Measurements from ENCODE around the gene SESN1. TPM values are rescaled to one million over a fixed set of nuclear protein-coding genes. Genes with fewer than 3 reads are reported as not detected.
"Not testable (repeated sequence)": the region's sequence is repeated elsewhere in the genome, so short reads cannot be mapped to it uniquely, and the experiment has no call there.

Gene SESN1
- total RNA-seq, 2 experiments from 2014 or later: 18.3 to 20.9 TPM

- H3K4me3 Mint-ChIP-seq: no peak overlapping the region
- H3K36me3 Mint-ChIP-seq: peaks cover 3% of the 10 kb centered on the region
- ATAC-seq: no peak
- CTCF ChIA-PET: interaction anchor here (1.1 kb wide), 1 partner anchor 16 kb away, joined by 5 read pairs; no protein-coding TSS in a partner anchor
- H3K27ac Mint-ChIP-seq: no peak overlapping the region
- no peaks in the 10 kb centered on the region for H3K27me3 Mint-ChIP-seq
- H3K4me1 Mint-ChIP-seq: peaks cover 30% of the 10 kb centered on the region
- DNase-seq: no peak
- H3K9me3 Mint-ChIP-seq (ENCODE audit: low read depth): no peaks in the 10 kb centered on the region
Measured at GRCh38 chr6:109088995-109089394, 5.7 kb downstream of the SESN1 start.

- H3K27ac Mint-ChIP-seq: no peak overlapping the region
- H3K36me3 Mint-ChIP-seq: peaks cover 3% of the 10 kb centered on the region
- peaks cover 25% of the 10 kb centered on the region for H3K4me1 Mint-ChIP-seq
- no peaks in the 10 kb centered on the region for H3K27me3 Mint-ChIP-seq
- H3K4me3 Mint-ChIP-seq: no peak overlapping the region
- no peaks in the 10 kb centered on the region for H3K9me3 Mint-ChIP-seq (ENCODE audit: low read depth)
- DNase-seq (no peak), ATAC-seq (no peak)
- CTCF ChIA-PET: interaction anchor here (0.6 kb wide), 1 partner anchor 1459 kb away, joined by 3 read pairs; no protein-coding TSS in a partner anchor
Measured at GRCh38 chr6:109087661-109088264, 6.9 kb downstream of the SESN1 start.

DNA sequence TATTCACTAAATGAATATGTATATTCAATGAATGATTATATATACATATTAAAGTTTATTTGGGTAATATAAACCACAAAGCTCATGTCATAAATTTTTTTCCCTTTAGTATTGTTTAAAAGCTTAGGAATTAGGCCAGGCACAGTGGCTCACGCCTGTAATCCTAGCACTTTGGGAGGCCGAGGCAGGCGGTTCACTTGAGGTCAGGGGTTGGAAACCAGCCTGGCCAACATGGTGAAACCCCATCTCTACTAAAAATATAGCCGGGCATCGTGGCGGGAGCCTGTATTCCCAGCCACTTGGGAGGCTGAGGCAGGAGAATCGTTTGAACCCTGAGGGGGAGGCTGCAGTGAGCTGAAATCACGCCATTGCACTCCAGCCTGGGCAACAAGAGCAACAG is 10.5 kb downstream of the SESN1 start:
- H3K4me3 Mint-ChIP-seq; H3K27ac Mint-ChIP-seq; ATAC-seq; DNase-seq; H3K9me3 Mint-ChIP-seq (ENCODE audit: low read depth); H3K27me3 Mint-ChIP-seq; H3K4me1 Mint-ChIP-seq; H3K36me3 Mint-ChIP-seq: not testable (repeated sequence)
- CTCF ChIA-PET: interaction anchor here (0.7 to 0.8 kb wide), 2 partner anchors 11 to 169 kb away, joined by 3 read pairs; no protein-coding TSS in a partner anchor

DNA sequence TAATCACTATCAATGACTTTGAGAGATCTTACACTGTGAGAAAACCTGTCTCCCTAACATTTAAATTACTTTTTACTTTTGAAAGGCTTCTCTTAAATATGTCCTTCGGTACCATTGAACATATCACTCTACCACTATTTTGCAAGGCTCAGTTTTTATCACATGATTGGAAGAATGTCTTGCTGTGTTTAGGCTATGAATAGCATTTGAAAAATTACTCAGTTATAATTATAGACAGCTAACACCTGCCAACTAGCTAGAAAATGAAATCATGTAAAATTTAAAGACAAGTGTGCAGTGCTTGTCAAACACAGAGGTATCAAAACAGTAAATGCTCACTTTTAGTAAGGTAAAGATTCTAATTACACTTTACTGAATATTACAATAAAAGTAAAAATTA is 11.0 kb downstream of the SESN1 start:
- Mint-ChIP-seq H3K27ac (no peak overlapping the region), H3K36me3 (peaks cover 3% of the 10 kb centered on the region), H3K4me1 (peaks cover 5% of the 10 kb centered on the region), H3K27me3 (no peaks in the 10 kb centered on the region), H3K9me3 (ENCODE audit: low read depth) (no peaks in the 10 kb centered on the region), H3K4me3 (no peak overlapping the region)
- no peak for DNase-seq
- no peak for ATAC-seq
- CTCF ChIA-PET: no interaction called here

DNA sequence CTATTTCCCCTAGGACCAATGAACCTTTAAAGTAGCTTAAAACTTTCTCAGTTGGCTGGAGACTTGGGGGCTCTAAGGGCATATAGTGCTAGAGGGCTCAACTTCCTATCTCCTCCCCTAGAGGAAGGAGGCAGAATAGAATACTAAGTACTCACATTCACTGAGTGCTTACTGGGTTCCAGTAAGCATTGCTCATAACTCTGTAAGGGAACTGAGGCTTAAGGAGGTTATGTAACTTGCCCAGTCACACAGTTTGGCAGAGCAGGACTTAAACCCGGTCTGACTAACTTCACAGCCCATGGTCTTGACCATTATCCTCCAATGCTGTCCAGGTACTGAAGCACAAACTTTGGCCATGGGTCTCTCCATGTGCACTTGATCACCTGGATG is 12.5 kb downstream of the SESN1 start:
- DNase-seq (no peak), ATAC-seq (no peak)
- CTCF ChIA-PET: interaction anchor here (0.9 to 1.4 kb wide), 4 partner anchors 9 to 47 kb away, joined by 3 to 6 read pairs (median 4); no protein-coding TSS in a partner anchor
- Mint-ChIP-seq H3K27ac (no peak overlapping the region), H3K36me3 (peaks cover under 1% of the 10 kb centered on the region), H3K4me3 (no peak overlapping the region), H3K9me3 (ENCODE audit: low read depth) (no peaks in the 10 kb centered on the region), H3K4me1 (peaks cover under 1% of the 10 kb centered on the region), H3K27me3 (no peaks in the 10 kb centered on the region)

DNA sequence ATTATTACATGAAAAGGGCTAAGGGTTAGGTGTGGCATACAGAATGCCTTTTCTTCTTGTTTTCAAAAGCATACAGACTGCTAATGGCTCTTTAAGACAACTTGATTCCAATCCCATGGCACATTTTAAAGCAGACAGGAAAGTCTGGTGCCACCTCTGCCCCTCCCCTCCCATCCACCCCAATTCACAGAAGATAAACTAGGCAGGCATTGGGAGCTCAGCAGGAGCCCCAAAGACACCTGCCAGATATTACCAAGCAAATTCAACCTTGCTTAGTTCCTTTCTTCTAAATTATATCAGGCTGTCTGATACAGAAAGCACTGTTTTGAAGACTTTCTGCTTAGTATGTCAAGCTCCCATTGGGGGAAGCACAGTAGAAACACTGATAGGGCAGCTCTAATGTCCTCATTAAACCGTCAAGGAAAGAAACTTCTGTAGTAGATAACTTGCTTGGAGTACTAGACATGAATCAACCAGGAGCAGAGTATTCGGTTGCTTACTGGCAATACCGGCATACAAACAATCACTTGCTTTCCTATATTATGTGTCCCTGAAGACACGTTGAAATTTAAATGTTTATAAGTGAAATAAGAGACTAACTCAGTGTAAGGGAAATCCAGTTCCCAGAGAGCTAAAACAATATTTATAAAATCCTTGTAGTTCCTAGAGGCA is 13.0 kb downstream of the SESN1 start:
- H3K9me3 Mint-ChIP-seq (ENCODE audit: low read depth): no peaks in the 10 kb centered on the region
- no peak overlapping the region for H3K27ac Mint-ChIP-seq
- H3K4me3 Mint-ChIP-seq: no peak overlapping the region
- peaks cover 1% of the 10 kb centered on the region for H3K4me1 Mint-ChIP-seq
- ATAC-seq (no peak), DNase-seq (no peak)
- no peaks in the 10 kb centered on the region for H3K36me3 Mint-ChIP-seq
- no peaks in the 10 kb centered on the region for H3K27me3 Mint-ChIP-seq
- CTCF ChIA-PET: interaction anchor here (0.9 to 1.4 kb wide), 4 partner anchors 8 to 48 kb away, joined by 3 to 6 read pairs (median 4); no protein-coding TSS in a partner anchor

DNA sequence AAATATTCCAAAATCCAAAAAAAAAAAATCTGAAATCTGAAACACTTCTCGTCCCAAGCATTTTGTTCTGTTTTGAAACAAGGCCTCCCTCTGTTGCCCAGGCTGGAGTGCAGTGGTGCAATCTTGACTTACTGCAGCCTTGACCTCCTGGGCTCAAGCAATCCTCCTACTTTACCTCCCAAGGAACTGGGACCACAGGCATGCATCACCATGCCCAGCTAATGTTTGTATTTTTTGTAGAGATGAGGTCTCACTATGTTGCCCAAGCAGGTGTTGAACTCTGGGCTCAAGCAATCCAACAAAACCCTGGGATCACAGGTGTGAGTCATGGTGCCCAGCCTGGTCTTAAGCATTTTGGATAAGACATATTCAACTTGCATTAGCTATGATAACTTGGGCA is 13.6 kb downstream of the SESN1 start:
- CTCF ChIA-PET: interaction anchor here (0.9 to 1.4 kb wide), 4 partner anchors 8 to 48 kb away, joined by 3 to 6 read pairs (median 4); no protein-coding TSS in a partner anchor
- Mint-ChIP-seq H3K27me3 (no peaks in the 10 kb centered on the region), H3K4me3 (no peak overlapping the region), H3K27ac (no peak overlapping the region), H3K4me1 (peaks cover 6% of the 10 kb centered on the region), H3K36me3 (no peaks in the 10 kb centered on the region), H3K9me3 (ENCODE audit: low read depth) (no peaks in the 10 kb centered on the region)
- DNase-seq: no peak
- no peak for ATAC-seq

- Mint-ChIP-seq H3K9me3 (ENCODE audit: low read depth) (no peaks in the 10 kb centered on the region), H3K4me3 (no peak overlapping the region), H3K27me3 (no peaks in the 10 kb centered on the region), H3K36me3 (no peaks in the 10 kb centered on the region), H3K27ac (no peak overlapping the region), H3K4me1 (peaks cover 6% of the 10 kb centered on the region)
- DNase-seq (no peak), ATAC-seq (no peak)
- CTCF ChIA-PET: interaction anchor here (3.6 kb wide), 1 partner anchor 538 kb away, joined by 11 read pairs; no protein-coding TSS in a partner anchor
Measured at GRCh38 chr6:109079981-109080380, 14.7 kb downstream of the SESN1 start.

DNA sequence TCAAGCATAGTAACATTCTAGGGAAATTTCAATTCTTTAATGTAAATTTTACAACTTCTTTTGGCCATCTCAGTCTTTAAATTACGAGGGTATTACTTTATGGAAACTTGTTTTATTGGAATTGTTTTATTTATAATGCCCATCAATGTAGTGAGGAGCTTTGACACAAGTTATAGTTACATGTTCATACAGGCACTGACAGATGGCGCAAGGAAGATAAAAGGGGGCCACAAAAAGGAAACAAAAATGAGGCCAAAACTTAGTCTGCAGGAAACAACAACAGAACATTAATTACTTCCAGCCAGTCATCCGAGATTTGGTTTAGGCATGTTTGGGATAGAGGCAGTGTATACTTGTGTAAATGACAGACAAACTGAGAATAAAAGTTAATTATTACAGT is 18.3 kb downstream of the SESN1 start:
- no peak overlapping the region for H3K4me3 Mint-ChIP-seq
- no peaks in the 10 kb centered on the region for H3K27me3 Mint-ChIP-seq
- H3K36me3 Mint-ChIP-seq: no peaks in the 10 kb centered on the region
- H3K4me1 Mint-ChIP-seq: peaks cover 22% of the 10 kb centered on the region
- no peaks in the 10 kb centered on the region for H3K9me3 Mint-ChIP-seq (ENCODE audit: low read depth)
- no peak overlapping the region for H3K27ac Mint-ChIP-seq
- CTCF ChIA-PET: interaction anchor here (1.1 to 6.6 kb wide), 3 partner anchors 158 to 533 kb away, joined by 3 to 115 read pairs (median 3); no protein-coding TSS in a partner anchor
- DNase-seq: no peak
- no peak for ATAC-seq

GRCh38 chr6:109075934-109076333 is 18.7 kb downstream of the SESN1 start:
- Mint-ChIP-seq H3K36me3 (no peaks in the 10 kb centered on the region), H3K27me3 (no peaks in the 10 kb centered on the region), H3K9me3 (ENCODE audit: low read depth) (no peaks in the 10 kb centered on the region), H3K27ac (no peak overlapping the region), H3K4me1 (peaks cover 26% of the 10 kb centered on the region), H3K4me3 (no peak overlapping the region)
- CTCF ChIA-PET: interaction anchor here (1.1 to 6.6 kb wide), 4 partner anchors 132 to 533 kb away, joined by 3 to 115 read pairs (median 3); no protein-coding TSS in a partner anchor
- no peak for DNase-seq
- no peak for ATAC-seq

- no peak overlapping the region for H3K27ac Mint-ChIP-seq
- H3K9me3 Mint-ChIP-seq (ENCODE audit: low read depth): no peaks in the 10 kb centered on the region
- no peak overlapping the region for H3K4me3 Mint-ChIP-seq
- peaks cover 32% of the 10 kb centered on the region for H3K4me1 Mint-ChIP-seq
- H3K27me3 Mint-ChIP-seq: no peaks in the 10 kb centered on the region
- no peak for ATAC-seq
- no peaks in the 10 kb centered on the region for H3K36me3 Mint-ChIP-seq
- DNase-seq: no peak
- CTCF ChIA-PET: interaction anchor here (0.7 to 6.6 kb wide), 20 partner anchors 8 to 650 kb away, joined by 3 to 115 read pairs (median 5); partner anchors contain the start of genes CEP57L1 and SESN1
Measured at GRCh38 chr6:109074133-109074415, 20.6 kb downstream of the SESN1 start.

GRCh38 chr6:109073344-109074132 is 21.1 kb downstream of the SESN1 start:
- DNase-seq: peak; percentile 63

More at GRCh38 chr6:109073344-109074132, 21.1 kb downstream of the SESN1 start:
- CTCF ChIA-PET: interaction anchor here (0.7 to 6.6 kb wide), 39 partner anchors 8 to 650 kb away, joined by 3 to 115 read pairs (median 4); partner anchors contain the start of genes CEP57L1 and SESN1
- Mint-ChIP-seq H3K27ac (no peak overlapping the region), H3K4me1 (peaks cover 32% of the 10 kb centered on the region), H3K36me3 (no peaks in the 10 kb centered on the region), H3K27me3 (no peaks in the 10 kb centered on the region), H3K4me3 (no peak overlapping the region), H3K9me3 (ENCODE audit: low read depth) (no peaks in the 10 kb centered on the region)
- ATAC-seq: peak; percentile 69

Data from activated CD8-positive, alpha-beta memory T cell treated with anti-CD3 and anti-CD28 coated beads, Interleukin-2, amount 10 ng/mL, durations not matched to agents 7 days and 5 days (primary cell).